ENCODE data around the gene SPTAN1.

DNA sequence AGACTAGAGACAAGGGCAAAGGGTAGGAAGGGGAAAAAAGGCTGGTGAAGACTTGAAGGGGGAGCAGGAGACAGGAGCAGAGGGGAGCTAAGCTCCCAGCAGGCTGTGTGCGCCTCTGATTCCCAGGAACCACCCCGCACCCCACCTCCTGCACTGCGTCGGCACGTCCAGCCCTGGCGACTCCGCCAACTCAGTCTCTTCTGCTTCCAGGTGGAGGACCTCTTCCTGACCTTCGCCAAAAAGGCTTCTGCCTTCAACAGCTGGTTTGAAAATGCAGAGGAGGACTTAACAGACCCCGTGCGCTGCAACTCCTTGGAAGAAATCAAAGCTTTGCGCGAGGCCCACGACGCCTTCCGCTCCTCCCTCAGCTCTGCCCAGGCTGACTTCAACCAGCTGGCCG is 73.8 kb downstream of the SPTAN1 start:
- TF ChIP-seq POLR2A (IDR thresholded peaks at IDR 0.05), result no peak
- TF ChIP-seq, protein P1, sequence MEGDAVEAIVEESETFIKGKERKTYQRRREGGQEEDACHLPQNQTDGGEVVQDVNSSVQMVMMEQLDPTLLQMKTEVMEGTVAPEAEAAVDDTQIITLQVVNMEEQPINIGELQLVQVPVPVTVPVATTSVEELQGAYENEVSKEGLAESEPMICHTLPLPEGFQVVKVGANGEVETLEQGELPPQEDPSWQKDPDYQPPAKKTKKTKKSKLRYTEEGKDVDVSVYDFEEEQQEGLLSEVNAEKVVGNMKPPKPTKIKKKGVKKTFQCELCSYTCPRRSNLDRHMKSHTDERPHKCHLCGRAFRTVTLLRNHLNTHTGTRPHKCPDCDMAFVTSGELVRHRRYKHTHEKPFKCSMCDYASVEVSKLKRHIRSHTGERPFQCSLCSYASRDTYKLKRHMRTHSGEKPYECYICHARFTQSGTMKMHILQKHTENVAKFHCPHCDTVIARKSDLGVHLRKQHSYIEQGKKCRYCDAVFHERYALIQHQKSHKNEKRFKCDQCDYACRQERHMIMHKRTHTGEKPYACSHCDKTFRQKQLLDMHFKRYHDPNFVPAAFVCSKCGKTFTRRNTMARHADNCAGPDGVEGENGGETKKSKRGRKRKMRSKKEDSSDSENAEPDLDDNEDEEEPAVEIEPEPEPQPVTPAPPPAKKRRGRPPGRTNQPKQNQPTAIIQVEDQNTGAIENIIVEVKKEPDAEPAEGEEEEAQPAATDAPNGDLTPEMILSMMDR (IDR thresholded peaks at IDR 0.05), result no peak

Data from testis (tissue), 2 donors.